NCI-H146 (cell line): ENCODE data around the gene PAGE4.

ENCODE experiments used
- DNase-seq: peaks from one replicate; lab custom pipeline; 2025; lab: John Stamatoyannopoulos, UW

The PAGE4 gene

GRCh38 chrX:49876750-49877149 is 47.6 kb downstream of the PAGE4 start:
- DNase-seq: peak; percentile 49

- peak; percentile 7 for DNase-seq
Observed at GRCh38 chrX:49877397-49878101, 48.4 kb downstream of the PAGE4 start.

- peak; percentile 22 for DNase-seq
Observed at GRCh38 chrX:49878128-49878833, 49.2 kb downstream of the PAGE4 start.

- peak; percentile 88 for DNase-seq
Observed at GRCh38 chrX:49878834-49879655, 49.9 kb downstream of the PAGE4 start, which contains the start of gene USP27X. Gene USP27X, plus strand, starts transcription at chrX:49879484. Its CDS starts 824 bp downstream, at chrX:49880308.

GRCh38 chrX:49879656-49880277 is 50.7 kb downstream of the PAGE4 start:
- no peak for DNase-seq

GRCh38 chrX:49880668-49881067 is 51.6 kb downstream of the PAGE4 start:
- DNase-seq: no peak
